COLO668 (cell line): ENCODE measurements around the gene ADD1.
A peak's percentile ranks its signal among the peaks of the same experiment; 100 is the strongest.

Experiments used
- DNase-seq: peaks from one replicate; lab custom pipeline; 2025; ENCODE audit not compliant: unreplicated experiment; lab: John Stamatoyannopoulos, UW

Gene ADD1

GRCh38 chr4:2820216-2820982 lies 23.2 kb upstream of the ADD1 start:
- DNase-seq = peak; percentile 64

GRCh38 chr4:2822461-2823300 lies 21.0 kb upstream of the ADD1 start:
- DNase-seq = no peak

- DNase-seq = no peak
These were observed 20.4 kb upstream of the ADD1 start for GRCh38 chr4:2823301-2823670.

- no peak for DNase-seq
These were observed 19.8 kb upstream of the ADD1 start for GRCh38 chr4:2823671-2824328.

GRCh38 chr4:2824329-2824835 lies 19.3 kb upstream of the ADD1 start:
- no peak for DNase-seq

- DNase-seq = no peak
These were observed 18.7 kb upstream of the ADD1 start for GRCh38 chr4:2824836-2825381.

- DNase-seq = no peak
These were observed 17.9 kb upstream of the ADD1 start for GRCh38 chr4:2825740-2826139.

GRCh38 chr4:2827071-2827873 lies 16.4 kb upstream of the ADD1 start:
- no peak for DNase-seq

GRCh38 chr4:2827874-2828751 lies 15.5 kb upstream of the ADD1 start:
- no peak for DNase-seq

GRCh38 chr4:2828758-2829181 lies 14.9 kb upstream of the ADD1 start:
- no peak for DNase-seq

GRCh38 chr4:2829321-2829932 lies 14.2 kb upstream of the ADD1 start:
- DNase-seq = no peak

GRCh38 chr4:2829933-2830451 lies 13.7 kb upstream of the ADD1 start:
- no peak for DNase-seq

GRCh38 chr4:2830632-2831610 lies 12.7 kb upstream of the ADD1 start:
- DNase-seq = no peak

- no peak for DNase-seq
These were observed 11.9 kb upstream of the ADD1 start for GRCh38 chr4:2831611-2832308.

GRCh38 chr4:2832309-2832980 lies 11.2 kb upstream of the ADD1 start:
- no peak for DNase-seq

GRCh38 chr4:2832981-2833670 lies 10.5 kb upstream of the ADD1 start:
- DNase-seq = no peak
